Measurements from ENCODE around the gene NONO.
"Not testable (repeated sequence)": the region's sequence is repeated elsewhere in the genome, so short reads cannot be mapped to it uniquely, and the experiment has no call there.

GRCh38 chrX:71300495-71300894 lies 17.1 kb downstream of the NONO start:
- not testable (repeated sequence) for TF ChIP-seq CTCF (conservative IDR thresholded peaks at IDR 0.05); ZFX (IDR thresholded peaks at IDR 0.05)

Measured in C4-2B (cell line).